22Rv1 (cell line): ENCODE data around the gene PIPOX.

ENCODE experiments used
- CTCF ChIP-seq: fragments of 450-650 bp; IDR thresholded peaks from 2 replicates; pipeline ENCODE4 v1.5.1; 2017; ENCODE audit warnings: mild to moderate bottlenecking
- ZFX ChIP-seq: fragments of 450-650 bp; IDR thresholded peaks from 2 replicates; pipeline ENCODE4 v1.6.1; 2017; ENCODE audit warnings: antibody characterized with exemption, borderline replicate concordance

- TF ChIP-seq CTCF = no peak
- TF ChIP-seq ZFX = no peak
Observed at GRCh38 chr17:29080965-29081364, 38.0 kb downstream of the PIPOX start.
